ENCODE data around the gene PGPEP1.
"Not testable (repeated sequence)": the region's sequence is repeated elsewhere in the genome, so short reads cannot be mapped to it uniquely, and the experiment has no call there.

The PGPEP1 gene

GRCh38 chr19:18401580-18402112, 61.2 kb downstream of the PGPEP1 start:
- peaks cover 75 to 78% of the 10 kb centered on the region in 2 experiments for H3K4me1 ChIP-seq (ENCODE audit: control insufficient read depth in 1 of 2, insufficient read depth in 1 of 2, low read depth in 1 of 2, low read length in 1 of 2)

DNA sequence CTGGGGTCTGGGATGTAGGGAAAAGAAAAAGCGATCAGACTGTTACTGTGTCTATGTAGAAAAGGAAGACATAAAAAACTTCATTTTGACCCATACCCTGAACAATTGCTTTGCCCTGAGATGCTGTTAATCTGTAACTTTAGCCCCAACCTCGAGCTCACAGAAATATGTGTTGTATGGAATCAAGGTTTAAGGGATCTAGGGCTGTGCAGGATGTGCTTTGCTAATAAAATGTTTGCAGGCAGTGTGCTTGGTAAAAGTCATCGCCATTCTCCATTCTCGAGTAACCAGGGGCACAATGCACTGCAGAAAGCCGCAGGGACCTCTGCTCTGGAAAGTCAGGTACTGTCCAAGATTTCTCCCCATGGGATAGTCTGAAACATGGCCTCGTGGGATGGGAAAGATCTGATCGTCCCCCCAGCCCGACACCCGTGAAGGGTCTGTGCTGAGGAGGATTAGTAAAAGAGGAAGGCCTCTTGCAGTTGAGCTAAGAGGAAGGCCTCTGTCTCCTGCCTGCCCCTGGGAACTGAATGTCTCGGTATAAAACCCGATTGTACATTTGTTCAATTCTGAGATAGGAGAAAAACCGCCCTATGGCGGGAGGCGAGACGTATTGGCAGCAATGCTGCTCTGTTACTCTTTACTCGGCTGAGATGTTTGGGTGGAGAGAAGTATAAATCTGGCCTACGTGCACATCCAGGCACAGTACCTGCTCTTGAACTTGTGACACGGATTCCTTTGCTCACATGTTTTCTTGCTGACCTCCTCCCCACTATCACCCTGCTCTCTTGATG, 62.3 kb downstream of the PGPEP1 start:
- Histone ChIP-seq H3K4me3 (ENCODE audit: low read depth in 1 of 2, low read length in 1 of 2) (peak overlapping the region; percentile 42), H3K4me1 (ENCODE audit: control insufficient read depth in 1 of 2, insufficient read depth in 1 of 2, low read depth in 1 of 2, low read length in 1 of 2) (peaks cover 72 to 74% of the 10 kb centered on the region in 2 experiments), H3K27ac (peak overlapping the region; percentile 92)
- H3K27me3 ChIP-seq, H3K36me3 ChIP-seq, H3K9me3 ChIP-seq: not testable (repeated sequence)

More at GRCh38 chr19:18401580-18402112, 61.2 kb downstream of the PGPEP1 start:
- Histone ChIP-seq H3K9me3 (no peaks in the 10 kb centered on the region), H3K4me3 (ENCODE audit: low read depth in 1 of 2, low read length in 1 of 2) (peak overlapping the region; percentile 42), H3K27me3 (no peaks in the 10 kb centered on the region), H3K27ac (peak overlapping the region; percentile 92), H3K36me3 (peaks cover 1% of the 10 kb centered on the region)
- TF ChIP-seq, protein P1, sequence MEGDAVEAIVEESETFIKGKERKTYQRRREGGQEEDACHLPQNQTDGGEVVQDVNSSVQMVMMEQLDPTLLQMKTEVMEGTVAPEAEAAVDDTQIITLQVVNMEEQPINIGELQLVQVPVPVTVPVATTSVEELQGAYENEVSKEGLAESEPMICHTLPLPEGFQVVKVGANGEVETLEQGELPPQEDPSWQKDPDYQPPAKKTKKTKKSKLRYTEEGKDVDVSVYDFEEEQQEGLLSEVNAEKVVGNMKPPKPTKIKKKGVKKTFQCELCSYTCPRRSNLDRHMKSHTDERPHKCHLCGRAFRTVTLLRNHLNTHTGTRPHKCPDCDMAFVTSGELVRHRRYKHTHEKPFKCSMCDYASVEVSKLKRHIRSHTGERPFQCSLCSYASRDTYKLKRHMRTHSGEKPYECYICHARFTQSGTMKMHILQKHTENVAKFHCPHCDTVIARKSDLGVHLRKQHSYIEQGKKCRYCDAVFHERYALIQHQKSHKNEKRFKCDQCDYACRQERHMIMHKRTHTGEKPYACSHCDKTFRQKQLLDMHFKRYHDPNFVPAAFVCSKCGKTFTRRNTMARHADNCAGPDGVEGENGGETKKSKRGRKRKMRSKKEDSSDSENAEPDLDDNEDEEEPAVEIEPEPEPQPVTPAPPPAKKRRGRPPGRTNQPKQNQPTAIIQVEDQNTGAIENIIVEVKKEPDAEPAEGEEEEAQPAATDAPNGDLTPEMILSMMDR (IDR thresholded peaks at IDR 0.05), result peak; percentile 50

- H3K36me3 ChIP-seq; H3K4me3 ChIP-seq (ENCODE audit: low read depth in 1 of 2, low read length in 1 of 2); H3K27ac ChIP-seq; H3K9me3 ChIP-seq; H3K27me3 ChIP-seq: not testable (repeated sequence)
- peaks cover 55 to 56% of the 10 kb centered on the region in 2 experiments for H3K4me1 ChIP-seq (ENCODE audit: control insufficient read depth in 1 of 2, insufficient read depth in 1 of 2, low read depth in 1 of 2, low read length in 1 of 2)
Measured at GRCh38 chr19:18405754-18406153, 65.4 kb downstream of the PGPEP1 start.

GRCh38 chr19:18406749-18407148, 66.4 kb downstream of the PGPEP1 start:
- Histone ChIP-seq H3K9me3 (no peaks in the 10 kb centered on the region), H3K4me1 (ENCODE audit: control insufficient read depth in 1 of 2, insufficient read depth in 1 of 2, low read depth in 1 of 2, low read length in 1 of 2) (peaks cover 45 to 46% of the 10 kb centered on the region in 2 experiments), H3K36me3 (no peaks in the 10 kb centered on the region), H3K27ac (no peak overlapping the region), H3K4me3 (ENCODE audit: low read depth in 1 of 2, low read length in 1 of 2) (no peak overlapping the region), H3K27me3 (peaks cover 8% of the 10 kb centered on the region)
- TF ChIP-seq, protein P1 (IDR thresholded peaks at IDR 0.05), result no peak

- TF ChIP-seq, protein P1 (IDR thresholded peaks at IDR 0.05), result peak; percentile 69
- H3K9me3 ChIP-seq, result no peaks in the 10 kb centered on the region
- H3K27ac ChIP-seq, result peak overlapping the region; percentile 36
- no peak overlapping the region for H3K4me3 ChIP-seq (ENCODE audit: low read depth in 1 of 2, low read length in 1 of 2)
- no peaks in the 10 kb centered on the region for H3K36me3 ChIP-seq
- peaks cover 32 to 33% of the 10 kb centered on the region in 2 experiments for H3K4me1 ChIP-seq (ENCODE audit: control insufficient read depth in 1 of 2, insufficient read depth in 1 of 2, low read depth in 1 of 2, low read length in 1 of 2)
- H3K27me3 ChIP-seq, result peaks cover 19% of the 10 kb centered on the region
Measured at GRCh38 chr19:18408053-18408476, 67.7 kb downstream of the PGPEP1 start.

GRCh38 chr19:18412610-18413239, 72.3 kb downstream of the PGPEP1 start:
- peaks cover 65% of the 10 kb centered on the region for H3K27me3 ChIP-seq
- H3K4me3 ChIP-seq (ENCODE audit: low read depth in 1 of 2, low read length in 1 of 2), result no peak overlapping the region
- peaks cover 40% of the 10 kb centered on the region in 2 experiments for H3K4me1 ChIP-seq (ENCODE audit: control insufficient read depth in 1 of 2, insufficient read depth in 1 of 2, low read depth in 1 of 2, low read length in 1 of 2)
- TF ChIP-seq, protein P1 (IDR thresholded peaks at IDR 0.05), result no peak
- H3K36me3 ChIP-seq, result no peaks in the 10 kb centered on the region
- no peaks in the 10 kb centered on the region for H3K9me3 ChIP-seq
- no peak overlapping the region for H3K27ac ChIP-seq
